GM18498 (cell line): ENCODE results near the gene ACLY.
A peak's percentile ranks its signal among the peaks of the same experiment; 100 is the strongest.
"Not testable (repeated sequence)": the region's sequence is repeated elsewhere in the genome, so short reads cannot be mapped to it uniquely, and the experiment has no call there.

Experiments used
- ATAC-seq: cut with Tn5 transposase; IDR thresholded peaks from one replicate; pipeline ENCODE4 v1.9.1; 2021; ENCODE audit warnings: mild to moderate bottlenecking, moderate library complexity; ENCODE audit not compliant: unreplicated experiment

Gene ACLY

GRCh38 chr17:41836550-41837196, 82.1 kb downstream of the ACLY start:
- no peak for ATAC-seq

- ATAC-seq, result peak; percentile 62
These were observed 82.8 kb downstream of the ACLY start, which contains the start of gene NT5C3B for GRCh38 chr17:41835800-41836549. Gene NT5C3B, minus strand, starts transcription at chr17:41836232. Its CDS starts 39 bp downstream, at chr17:41836193.

- peak; percentile 33 for ATAC-seq
These were observed 83.4 kb downstream of the ACLY start for GRCh38 chr17:41835214-41835799.

- ATAC-seq, result not testable (repeated sequence)
These were observed 88.8 kb downstream of the ACLY start for GRCh38 chr17:41829961-41830360.

- no peak for ATAC-seq
These were observed 93.4 kb downstream of the ACLY start for GRCh38 chr17:41825175-41825845.

- no peak for ATAC-seq
These were observed 94.7 kb downstream of the ACLY start for GRCh38 chr17:41824086-41824485.

- ATAC-seq, result no peak
These were observed 95.2 kb downstream of the ACLY start for GRCh38 chr17:41823580-41823979.

GRCh38 chr17:41823141-41823524, 95.6 kb downstream of the ACLY start:
- no peak for ATAC-seq

- ATAC-seq, result no peak
These were observed 96.3 kb downstream of the ACLY start for GRCh38 chr17:41822216-41823140.

- no peak for ATAC-seq
These were observed 97.0 kb downstream of the ACLY start for GRCh38 chr17:41821776-41822175.

GRCh38 chr17:41818024-41818423, 100.7 kb downstream of the ACLY start:
- ATAC-seq, result no peak
